Measurements from ENCODE around the gene PROZ. TPM values are rescaled to one million over a fixed set of nuclear protein-coding genes. Genes with fewer than 3 reads are reported as not detected.

Gene PROZ
- total and polyA plus RNA-seq, 2 of the 13 experiments (the other 11 are each of a cell fraction or from before 2014, with no cell fraction given), result 5.6 to 22.5 TPM

GRCh38 chr13:113151745-113152690 lies 6.4 kb upstream of the PROZ start (continued):
- TF ChIP-seq, protein P1, sequence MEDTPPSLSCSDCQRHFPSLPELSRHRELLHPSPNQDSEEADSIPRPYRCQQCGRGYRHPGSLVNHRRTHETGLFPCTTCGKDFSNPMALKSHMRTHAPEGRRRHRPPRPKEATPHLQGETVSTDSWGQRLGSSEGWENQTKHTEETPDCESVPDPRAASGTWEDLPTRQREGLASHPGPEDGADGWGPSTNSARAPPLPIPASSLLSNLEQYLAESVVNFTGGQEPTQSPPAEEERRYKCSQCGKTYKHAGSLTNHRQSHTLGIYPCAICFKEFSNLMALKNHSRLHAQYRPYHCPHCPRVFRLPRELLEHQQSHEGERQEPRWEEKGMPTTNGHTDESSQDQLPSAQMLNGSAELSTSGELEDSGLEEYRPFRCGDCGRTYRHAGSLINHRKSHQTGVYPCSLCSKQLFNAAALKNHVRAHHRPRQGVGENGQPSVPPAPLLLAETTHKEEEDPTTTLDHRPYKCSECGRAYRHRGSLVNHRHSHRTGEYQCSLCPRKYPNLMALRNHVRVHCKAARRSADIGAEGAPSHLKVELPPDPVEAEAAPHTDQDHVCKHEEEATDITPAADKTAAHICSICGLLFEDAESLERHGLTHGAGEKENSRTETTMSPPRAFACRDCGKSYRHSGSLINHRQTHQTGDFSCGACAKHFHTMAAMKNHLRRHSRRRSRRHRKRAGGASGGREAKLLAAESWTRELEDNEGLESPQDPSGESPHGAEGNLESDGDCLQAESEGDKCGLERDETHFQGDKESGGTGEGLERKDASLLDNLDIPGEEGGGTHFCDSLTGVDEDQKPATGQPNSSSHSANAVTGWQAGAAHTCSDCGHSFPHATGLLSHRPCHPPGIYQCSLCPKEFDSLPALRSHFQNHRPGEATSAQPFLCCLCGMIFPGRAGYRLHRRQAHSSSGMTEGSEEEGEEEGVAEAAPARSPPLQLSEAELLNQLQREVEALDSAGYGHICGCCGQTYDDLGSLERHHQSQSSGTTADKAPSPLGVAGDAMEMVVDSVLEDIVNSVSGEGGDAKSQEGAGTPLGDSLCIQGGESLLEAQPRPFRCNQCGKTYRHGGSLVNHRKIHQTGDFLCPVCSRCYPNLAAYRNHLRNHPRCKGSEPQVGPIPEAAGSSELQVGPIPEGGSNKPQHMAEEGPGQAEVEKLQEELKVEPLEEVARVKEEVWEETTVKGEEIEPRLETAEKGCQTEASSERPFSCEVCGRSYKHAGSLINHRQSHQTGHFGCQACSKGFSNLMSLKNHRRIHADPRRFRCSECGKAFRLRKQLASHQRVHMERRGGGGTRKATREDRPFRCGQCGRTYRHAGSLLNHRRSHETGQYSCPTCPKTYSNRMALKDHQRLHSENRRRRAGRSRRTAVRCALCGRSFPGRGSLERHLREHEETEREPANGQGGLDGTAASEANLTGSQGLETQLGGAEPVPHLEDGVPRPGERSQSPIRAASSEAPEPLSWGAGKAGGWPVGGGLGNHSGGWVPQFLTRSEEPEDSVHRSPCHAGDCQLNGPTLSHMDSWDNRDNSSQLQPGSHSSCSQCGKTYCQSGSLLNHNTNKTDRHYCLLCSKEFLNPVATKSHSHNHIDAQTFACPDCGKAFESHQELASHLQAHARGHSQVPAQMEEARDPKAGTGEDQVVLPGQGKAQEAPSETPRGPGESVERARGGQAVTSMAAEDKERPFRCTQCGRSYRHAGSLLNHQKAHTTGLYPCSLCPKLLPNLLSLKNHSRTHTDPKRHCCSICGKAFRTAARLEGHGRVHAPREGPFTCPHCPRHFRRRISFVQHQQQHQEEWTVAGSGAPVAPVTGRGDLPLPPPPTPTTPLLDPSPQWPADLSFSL (CRISPR knock-in tag; IDR thresholded peaks at IDR 0.05), result no peak
- TF ChIP-seq BRD4 (CRISPR knock-in tag; IDR thresholded peaks at IDR 0.05), result peak; percentile 23; the same call in 1 of the 2 replicates
- TF ChIP-seq, protein P2, sequence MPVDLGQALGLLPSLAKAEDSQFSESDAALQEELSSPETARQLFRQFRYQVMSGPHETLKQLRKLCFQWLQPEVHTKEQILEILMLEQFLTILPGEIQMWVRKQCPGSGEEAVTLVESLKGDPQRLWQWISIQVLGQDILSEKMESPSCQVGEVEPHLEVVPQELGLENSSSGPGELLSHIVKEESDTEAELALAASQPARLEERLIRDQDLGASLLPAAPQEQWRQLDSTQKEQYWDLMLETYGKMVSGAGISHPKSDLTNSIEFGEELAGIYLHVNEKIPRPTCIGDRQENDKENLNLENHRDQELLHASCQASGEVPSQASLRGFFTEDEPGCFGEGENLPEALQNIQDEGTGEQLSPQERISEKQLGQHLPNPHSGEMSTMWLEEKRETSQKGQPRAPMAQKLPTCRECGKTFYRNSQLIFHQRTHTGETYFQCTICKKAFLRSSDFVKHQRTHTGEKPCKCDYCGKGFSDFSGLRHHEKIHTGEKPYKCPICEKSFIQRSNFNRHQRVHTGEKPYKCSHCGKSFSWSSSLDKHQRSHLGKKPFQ (CRISPR knock-in tag; IDR thresholded peaks at IDR 0.05; ENCODE audit: insufficient replicate concordance), result no peak
- no peak for TF ChIP-seq CHD4 (IDR thresholded peaks at IDR 0.05; ENCODE audit: borderline replicate concordance, low read length)
- TF ChIP-seq SMARCE1 (IDR thresholded peaks at IDR 0.05; ENCODE audit: borderline replicate concordance), result no peak
- 0 out of 2 replicates have a peak, but pooled peaks have one; percentile 61 for TF ChIP-seq ZNF547 (CRISPR knock-in tag; IDR thresholded peaks at IDR 0.05)
- no peak for TF ChIP-seq RAD51 (IDR thresholded peaks at IDR 0.05; ENCODE audit: borderline replicate concordance)
- TF ChIP-seq POLR2AphosphoS2 (IDR thresholded peaks at IDR 0.05; ENCODE audit: low read depth, low read length), result no peak
- TF ChIP-seq, protein P3, sequence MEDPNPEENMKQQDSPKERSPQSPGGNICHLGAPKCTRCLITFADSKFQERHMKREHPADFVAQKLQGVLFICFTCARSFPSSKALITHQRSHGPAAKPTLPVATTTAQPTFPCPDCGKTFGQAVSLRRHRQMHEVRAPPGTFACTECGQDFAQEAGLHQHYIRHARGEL (CRISPR knock-in tag; IDR thresholded peaks at IDR 0.05), result no peak
- TF ChIP-seq EEA1 (CRISPR knock-in tag; IDR thresholded peaks at IDR 0.05; ENCODE audit: borderline replicate concordance), result 0 out of 2 replicates have a peak, but pooled peaks have one; percentile 58
- TF ChIP-seq ZXDC (CRISPR knock-in tag; IDR thresholded peaks at IDR 0.05), result no peak
- no peak for TF ChIP-seq ZBTB42 (CRISPR knock-in tag; IDR thresholded peaks at IDR 0.05)
- TF ChIP-seq PHF21A (CRISPR knock-in tag; IDR thresholded peaks at IDR 0.05), result no peak
- no peak for TF ChIP-seq ZFP37 (CRISPR knock-in tag; IDR thresholded peaks at IDR 0.05; ENCODE audit: borderline replicate concordance)
- TF ChIP-seq NR3C1 (CRISPR knock-in tag; IDR thresholded peaks at IDR 0.05), result no peak
- TF ChIP-seq SP5 (CRISPR knock-in tag; IDR thresholded peaks at IDR 0.05; ENCODE audit: borderline replicate concordance, low read depth), result no peak
- no peak for TF ChIP-seq ASH2L (IDR thresholded peaks at IDR 0.05; ENCODE audit: insufficient read length, low read depth, low read length)
- TF ChIP-seq MYC (CRISPR knock-in tag; IDR thresholded peaks at IDR 0.05; ENCODE audit: borderline replicate concordance), result no peak

Measured in HepG2 (cell line).